ENCODE results near the gene FNDC7. TPM values are rescaled to one million over a fixed set of nuclear protein-coding genes. Genes with fewer than 3 reads are reported as not detected.
A peak's percentile ranks its signal among the peaks of the same experiment; 100 is the strongest.

FNDC7 gene
- total and polyA plus RNA-seq, 9 of the 15 experiments (the other 6 are each of a cell fraction or from before 2014, with no cell fraction given) = not detected

DNA sequence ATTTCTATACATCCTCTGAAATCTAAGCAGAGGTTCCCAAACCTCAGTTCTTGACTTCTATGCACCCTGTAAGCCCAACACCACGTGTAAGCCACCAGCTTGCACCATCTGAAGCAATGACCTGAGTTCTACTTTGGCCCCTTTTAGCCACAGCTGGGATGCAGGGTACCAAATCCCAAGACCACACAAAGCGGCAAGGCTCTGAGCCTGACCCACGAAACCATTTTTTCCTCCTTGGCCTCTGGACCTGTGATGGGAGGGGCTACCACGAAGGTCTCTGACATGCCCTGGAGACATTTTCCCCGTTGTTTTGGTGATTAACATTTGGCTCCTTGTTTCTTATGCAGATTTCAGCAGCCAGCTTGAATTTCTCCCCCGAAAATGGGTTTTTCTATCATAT lies 72.6 kb downstream of the FNDC7 start (continued):
- TF ChIP-seq, protein P1, sequence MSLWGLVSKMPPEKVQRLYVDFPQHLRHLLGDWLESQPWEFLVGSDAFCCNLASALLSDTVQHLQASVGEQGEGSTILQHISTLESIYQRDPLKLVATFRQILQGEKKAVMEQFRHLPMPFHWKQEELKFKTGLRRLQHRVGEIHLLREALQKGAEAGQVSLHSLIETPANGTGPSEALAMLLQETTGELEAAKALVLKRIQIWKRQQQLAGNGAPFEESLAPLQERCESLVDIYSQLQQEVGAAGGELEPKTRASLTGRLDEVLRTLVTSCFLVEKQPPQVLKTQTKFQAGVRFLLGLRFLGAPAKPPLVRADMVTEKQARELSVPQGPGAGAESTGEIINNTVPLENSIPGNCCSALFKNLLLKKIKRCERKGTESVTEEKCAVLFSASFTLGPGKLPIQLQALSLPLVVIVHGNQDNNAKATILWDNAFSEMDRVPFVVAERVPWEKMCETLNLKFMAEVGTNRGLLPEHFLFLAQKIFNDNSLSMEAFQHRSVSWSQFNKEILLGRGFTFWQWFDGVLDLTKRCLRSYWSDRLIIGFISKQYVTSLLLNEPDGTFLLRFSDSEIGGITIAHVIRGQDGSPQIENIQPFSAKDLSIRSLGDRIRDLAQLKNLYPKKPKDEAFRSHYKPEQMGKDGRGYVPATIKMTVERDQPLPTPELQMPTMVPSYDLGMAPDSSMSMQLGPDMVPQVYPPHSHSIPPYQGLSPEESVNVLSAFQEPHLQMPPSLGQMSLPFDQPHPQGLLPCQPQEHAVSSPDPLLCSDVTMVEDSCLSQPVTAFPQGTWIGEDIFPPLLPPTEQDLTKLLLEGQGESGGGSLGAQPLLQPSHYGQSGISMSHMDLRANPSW (CRISPR knock-in tag; IDR thresholded peaks at IDR 0.05) = no peak
- TF ChIP-seq LCOR (CRISPR knock-in tag; IDR thresholded peaks at IDR 0.05) = no peak
- TF ChIP-seq, protein P2, sequence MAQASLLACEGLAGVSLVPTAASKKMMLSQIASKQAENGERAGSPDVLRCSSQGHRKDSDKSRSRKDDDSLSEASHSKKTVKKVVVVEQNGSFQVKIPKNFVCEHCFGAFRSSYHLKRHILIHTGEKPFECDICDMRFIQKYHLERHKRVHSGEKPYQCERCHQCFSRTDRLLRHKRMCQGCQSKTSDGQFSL (CRISPR knock-in tag; IDR thresholded peaks at IDR 0.05) = no peak
- TF ChIP-seq, protein P2 (tag; IDR thresholded peaks at IDR 0.05) = no peak
- no peak for TF ChIP-seq LEF1 (IDR thresholded peaks at IDR 0.05)
- TF ChIP-seq, protein P3, sequence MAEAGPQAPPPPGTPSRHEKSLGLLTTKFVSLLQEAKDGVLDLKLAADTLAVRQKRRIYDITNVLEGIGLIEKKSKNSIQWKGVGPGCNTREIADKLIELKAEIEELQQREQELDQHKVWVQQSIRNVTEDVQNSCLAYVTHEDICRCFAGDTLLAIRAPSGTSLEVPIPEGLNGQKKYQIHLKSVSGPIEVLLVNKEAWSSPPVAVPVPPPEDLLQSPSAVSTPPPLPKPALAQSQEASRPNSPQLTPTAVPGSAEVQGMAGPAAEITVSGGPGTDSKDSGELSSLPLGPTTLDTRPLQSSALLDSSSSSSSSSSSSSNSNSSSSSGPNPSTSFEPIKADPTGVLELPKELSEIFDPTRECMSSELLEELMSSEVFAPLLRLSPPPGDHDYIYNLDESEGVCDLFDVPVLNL (CRISPR knock-in tag; IDR thresholded peaks at IDR 0.05; ENCODE audit: low read depth) = no peak
- TF ChIP-seq ZNF197 (CRISPR knock-in tag; IDR thresholded peaks at IDR 0.05; ENCODE audit: low read depth) = no peak
- TF ChIP-seq ADNP (tag; IDR thresholded peaks at IDR 0.05) = no peak
- TF ChIP-seq SRSF1 (IDR thresholded peaks at IDR 0.05; ENCODE audit: low read depth, low read length) = no peak
- no peak for TF ChIP-seq CC2D1A (IDR thresholded peaks at IDR 0.05)
- no peak for TF ChIP-seq CTBP1 (IDR thresholded peaks at IDR 0.05; ENCODE audit: borderline replicate concordance)
- TF ChIP-seq, protein P4, sequence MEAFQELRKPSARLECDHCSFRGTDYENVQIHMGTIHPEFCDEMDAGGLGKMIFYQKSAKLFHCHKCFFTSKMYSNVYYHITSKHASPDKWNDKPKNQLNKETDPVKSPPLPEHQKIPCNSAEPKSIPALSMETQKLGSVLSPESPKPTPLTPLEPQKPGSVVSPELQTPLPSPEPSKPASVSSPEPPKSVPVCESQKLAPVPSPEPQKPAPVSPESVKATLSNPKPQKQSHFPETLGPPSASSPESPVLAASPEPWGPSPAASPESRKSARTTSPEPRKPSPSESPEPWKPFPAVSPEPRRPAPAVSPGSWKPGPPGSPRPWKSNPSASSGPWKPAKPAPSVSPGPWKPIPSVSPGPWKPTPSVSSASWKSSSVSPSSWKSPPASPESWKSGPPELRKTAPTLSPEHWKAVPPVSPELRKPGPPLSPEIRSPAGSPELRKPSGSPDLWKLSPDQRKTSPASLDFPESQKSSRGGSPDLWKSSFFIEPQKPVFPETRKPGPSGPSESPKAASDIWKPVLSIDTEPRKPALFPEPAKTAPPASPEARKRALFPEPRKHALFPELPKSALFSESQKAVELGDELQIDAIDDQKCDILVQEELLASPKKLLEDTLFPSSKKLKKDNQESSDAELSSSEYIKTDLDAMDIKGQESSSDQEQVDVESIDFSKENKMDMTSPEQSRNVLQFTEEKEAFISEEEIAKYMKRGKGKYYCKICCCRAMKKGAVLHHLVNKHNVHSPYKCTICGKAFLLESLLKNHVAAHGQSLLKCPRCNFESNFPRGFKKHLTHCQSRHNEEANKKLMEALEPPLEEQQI (IDR thresholded peaks at IDR 0.05) = 0 out of 2 replicates have a peak, but pooled peaks have one; percentile 33
- no peak for TF ChIP-seq FIP1L1 (IDR thresholded peaks at IDR 0.05; ENCODE audit: low read depth, low read length, poor library complexity, severe bottlenecking)
- TF ChIP-seq HMG20A (CRISPR knock-in tag; conservative IDR thresholded peaks at IDR 0.05) = no peak
- no peak for TF ChIP-seq SIRT6 (IDR thresholded peaks at IDR 0.05; ENCODE audit: low read depth, low read length)
- no peak for TF ChIP-seq HNRNPK (IDR thresholded peaks at IDR 0.05; ENCODE audit: low read depth, low read length, poor library complexity, severe bottlenecking)
- no peak for TF ChIP-seq HNRNPH1 (optimal IDR thresholded peaks at IDR 0.05; ENCODE audit: low read depth, low read length)
- TF ChIP-seq TRIM28 (IDR thresholded peaks at IDR 0.05) = peak; percentile 90
- no peak for TF ChIP-seq JUNB (CRISPR knock-in tag; conservative IDR thresholded peaks at IDR 0.05)
- no peak for TF ChIP-seq CSDE1 (IDR thresholded peaks at IDR 0.05)
- no peak for TF ChIP-seq CEBPG (CRISPR knock-in tag; IDR thresholded peaks at IDR 0.05)
- TF ChIP-seq CEBPG (tag; conservative IDR thresholded peaks at IDR 0.05 in 1 of 2, IDR thresholded peaks at IDR 0.05 in 1 of 2) = no peak
- no peak for TF ChIP-seq SMAD1 (IDR thresholded peaks at IDR 0.05; ENCODE audit: low read depth, low read length, partially characterized antibody)
